Measurements from ENCODE around the gene BLOC1S3. TPM values are rescaled to one million over a fixed set of nuclear protein-coding genes. Genes with fewer than 3 reads are reported as not detected.
"Not testable (repeated sequence)": the region's sequence is repeated elsewhere in the genome, so short reads cannot be mapped to it uniquely, and the experiment has no call there.

The BLOC1S3 gene
- total RNA-seq, 2 experiments from 2014 or later, result 21.9 to 22.8 TPM

DNA sequence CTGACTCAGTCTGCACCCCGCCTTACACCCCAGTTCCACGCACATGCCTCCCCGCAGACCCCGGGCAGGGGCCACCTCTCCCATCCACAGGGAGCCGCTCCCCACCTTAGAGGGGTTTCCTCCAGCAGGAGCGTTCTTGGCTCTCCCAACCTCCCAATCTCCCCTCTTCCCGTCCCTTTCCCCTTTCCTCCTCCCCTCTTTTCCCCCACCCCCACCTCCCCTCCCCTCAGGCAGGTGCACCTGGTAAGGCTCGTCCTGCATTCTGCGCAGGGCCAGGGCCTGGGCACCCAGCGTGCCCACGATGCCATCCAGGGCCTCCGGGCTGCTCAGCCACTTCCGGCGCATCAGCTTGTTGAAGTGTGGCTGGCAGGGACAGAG, 39.4 kb downstream of the BLOC1S3 start:
- POLR2A ChIA-PET, result no interaction called here
- ATAC-seq (ENCODE audit: low read depth) (no peak), DNase-seq (no peak)
- Mint-ChIP-seq H3K36me3 (no peaks in the 10 kb centered on the region), H3K4me3 (no peak overlapping the region), H3K27me3 (peaks cover 58% of the 10 kb centered on the region), H3K27ac (no peak overlapping the region), H3K4me1 (peaks cover 3% of the 10 kb centered on the region), H3K9me3 (no peaks in the 10 kb centered on the region)

DNA sequence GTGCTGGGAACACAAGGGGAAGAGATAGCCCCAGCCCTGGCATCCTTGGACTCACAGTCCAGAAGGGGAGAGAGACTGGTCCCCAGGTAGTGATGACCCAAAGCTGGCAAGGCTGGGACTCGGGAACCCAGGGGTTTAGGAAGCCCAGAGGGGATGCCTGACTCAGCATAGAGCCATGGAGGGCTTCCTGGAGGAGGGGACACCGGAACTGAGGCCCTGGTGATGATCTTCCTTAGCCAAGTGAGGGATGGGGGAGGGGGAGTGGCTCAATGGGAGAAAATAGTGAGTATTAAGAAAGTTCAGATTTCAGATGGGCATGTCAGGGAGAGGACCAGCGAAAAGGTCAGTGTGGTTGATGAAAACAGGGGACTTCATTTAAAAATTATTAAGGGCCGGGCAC, 39.8 kb downstream of the BLOC1S3 start:
- Mint-ChIP-seq H3K27me3 (peaks cover 54% of the 10 kb centered on the region), H3K4me1 (peaks cover 3% of the 10 kb centered on the region), H3K9me3 (no peaks in the 10 kb centered on the region), H3K27ac (no peak overlapping the region), H3K4me3 (no peak overlapping the region), H3K36me3 (no peaks in the 10 kb centered on the region)
- DNase-seq (no peak), ATAC-seq (ENCODE audit: low read depth) (no peak)
- POLR2A ChIA-PET, result no interaction called here

DNA sequence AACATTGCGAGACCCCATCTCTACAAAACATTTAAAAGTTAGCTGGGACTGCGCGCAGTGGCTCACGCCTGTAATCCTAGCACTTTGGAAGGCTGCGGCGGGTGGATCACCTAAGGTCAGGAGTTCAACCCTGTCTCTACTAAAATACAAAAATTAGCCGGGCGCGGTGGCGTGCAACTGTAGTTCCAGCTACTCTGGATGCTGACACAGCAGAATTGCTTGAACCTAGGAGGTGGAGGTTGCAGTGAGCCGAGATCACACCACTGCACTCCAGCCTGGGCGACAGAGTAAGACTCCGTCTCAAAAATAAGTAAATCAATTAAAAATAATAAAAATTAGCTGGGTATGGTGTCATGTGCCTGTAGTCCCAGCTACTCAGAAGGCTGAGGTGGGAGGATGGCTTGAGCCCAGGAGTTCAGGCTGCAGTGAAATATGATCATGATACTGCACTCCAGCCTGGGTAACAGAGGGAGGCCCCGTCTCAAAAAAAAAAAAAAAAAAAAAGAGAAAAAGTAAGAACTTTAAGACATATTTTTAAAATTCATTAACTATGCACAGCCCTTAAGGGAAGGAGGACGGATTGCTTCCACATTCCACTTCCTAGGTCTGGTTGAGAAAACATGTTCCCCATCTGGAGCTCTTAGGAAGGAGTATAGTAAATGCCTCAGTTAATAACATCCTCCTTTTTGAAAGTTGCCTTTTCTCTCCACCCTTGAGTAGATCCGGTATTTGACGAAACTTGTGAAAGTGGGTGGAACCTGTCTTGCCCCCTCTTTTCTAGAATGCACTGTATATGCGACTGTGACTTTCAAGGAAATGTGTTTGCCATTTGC, 40.5 kb downstream of the BLOC1S3 start:
- Mint-ChIP-seq H3K36me3 (no peaks in the 10 kb centered on the region), H3K27me3 (peaks cover 54% of the 10 kb centered on the region), H3K4me1 (peaks cover 3% of the 10 kb centered on the region), H3K9me3 (no peaks in the 10 kb centered on the region), H3K4me3 (no peak overlapping the region), H3K27ac (no peak overlapping the region)
- ATAC-seq (ENCODE audit: low read depth) (no peak), DNase-seq (no peak)
- POLR2A ChIA-PET, result interaction anchor here (0.7 kb wide), 2 partner anchors 19 to 72 kb away, joined by 3 read pairs; no protein-coding TSS in a partner anchor

DNA sequence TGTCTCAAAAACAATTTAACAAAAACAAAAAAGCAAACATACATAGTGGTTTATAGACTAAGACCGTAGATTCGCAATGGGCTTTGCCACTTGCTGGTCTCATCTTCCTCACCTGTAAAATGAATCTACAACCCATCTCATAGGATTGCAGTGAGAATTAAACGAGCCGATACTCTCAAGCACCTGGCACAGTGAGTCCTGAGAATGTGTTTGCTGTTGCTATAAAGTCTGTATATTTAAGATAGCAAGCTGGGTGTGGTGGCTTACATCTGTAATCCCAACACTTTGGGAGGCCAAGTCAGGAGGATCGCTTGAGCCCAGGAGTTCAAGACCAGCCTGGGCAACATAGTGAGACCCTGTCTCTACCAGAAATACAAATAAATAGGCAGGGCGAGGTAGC, 44.1 kb downstream of the BLOC1S3 start:
- Mint-ChIP-seq H3K36me3 (no peaks in the 10 kb centered on the region), H3K4me3 (no peak overlapping the region), H3K4me1 (no peaks in the 10 kb centered on the region), H3K27me3 (peaks cover 29% of the 10 kb centered on the region), H3K27ac (no peak overlapping the region), H3K9me3 (no peaks in the 10 kb centered on the region)
- POLR2A ChIA-PET, result no interaction called here
- ATAC-seq (ENCODE audit: low read depth) (no peak), DNase-seq (no peak)

DNA sequence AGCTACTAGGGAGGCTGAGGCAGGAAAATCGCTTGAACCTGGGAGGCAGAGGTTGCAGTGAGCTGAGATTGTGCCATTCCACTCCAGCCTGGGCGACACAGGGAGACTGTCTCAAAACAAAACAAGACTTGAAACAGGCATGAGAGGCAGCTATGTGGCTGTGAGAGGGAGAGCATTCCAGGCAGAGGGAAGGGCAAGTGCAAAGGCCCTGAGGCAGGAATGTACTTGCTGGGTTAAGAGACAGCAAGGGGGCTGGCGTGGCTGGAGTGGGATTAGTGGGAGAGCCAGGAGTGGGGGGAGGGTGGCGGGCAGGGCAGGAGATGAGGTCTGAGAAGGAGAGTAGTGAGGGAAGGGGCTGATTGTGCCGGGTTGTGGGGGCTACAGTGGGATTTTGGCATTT, 45.3 kb downstream of the BLOC1S3 start:
- H3K4me1 Mint-ChIP-seq, result no peaks in the 10 kb centered on the region
- POLR2A ChIA-PET, result no interaction called here
- no peak overlapping the region for H3K4me3 Mint-ChIP-seq
- H3K36me3 Mint-ChIP-seq, result no peaks in the 10 kb centered on the region
- ATAC-seq (ENCODE audit: low read depth) (no peak), DNase-seq (no peak)
- H3K27me3 Mint-ChIP-seq, result peaks cover 24% of the 10 kb centered on the region
- no peak overlapping the region for H3K27ac Mint-ChIP-seq
- H3K9me3 Mint-ChIP-seq, result no peaks in the 10 kb centered on the region

DNA sequence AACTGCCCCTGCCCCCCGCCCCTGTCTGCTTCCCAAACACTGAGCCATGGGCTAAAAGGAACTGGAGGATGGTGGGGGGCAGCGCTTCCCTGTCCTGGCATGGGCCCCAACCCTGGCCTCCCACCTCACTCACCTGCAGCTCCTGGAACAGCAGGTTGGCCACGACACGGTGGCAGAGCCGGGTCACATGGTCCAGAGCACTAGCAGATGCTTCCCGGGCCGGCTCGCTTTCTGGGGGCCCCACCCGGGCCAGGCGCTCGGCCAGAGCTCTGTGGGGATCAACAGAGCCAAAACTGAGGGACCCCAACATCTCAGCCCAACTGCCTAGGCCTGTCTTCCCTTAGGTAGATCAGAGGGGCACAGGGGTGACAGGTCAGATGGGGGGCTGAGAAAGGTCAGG, 46.1 kb downstream of the BLOC1S3 start:
- Mint-ChIP-seq H3K4me3 (no peak overlapping the region), H3K9me3 (no peaks in the 10 kb centered on the region), H3K4me1 (no peaks in the 10 kb centered on the region), H3K27me3 (peaks cover 22% of the 10 kb centered on the region), H3K36me3 (no peaks in the 10 kb centered on the region), H3K27ac (no peak overlapping the region)
- DNase-seq (no peak), ATAC-seq (ENCODE audit: low read depth) (no peak)
- POLR2A ChIA-PET, result no interaction called here

DNA sequence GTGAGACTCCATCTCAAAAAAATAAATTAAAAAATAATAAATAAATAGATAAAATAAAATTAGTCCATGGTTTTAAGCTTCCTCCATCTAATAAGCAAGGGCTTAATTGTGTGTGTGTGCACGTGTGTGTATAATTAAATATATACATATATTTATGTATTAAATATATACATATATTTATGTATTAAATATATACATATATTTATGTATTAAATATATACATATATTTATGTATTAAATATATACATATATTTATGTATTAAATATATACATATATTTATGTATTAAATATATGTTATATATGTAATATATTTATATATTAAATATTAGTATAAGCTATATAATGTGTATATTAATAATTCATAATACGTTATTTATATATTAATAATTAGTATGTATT, 50.5 kb downstream of the BLOC1S3 start:
- H3K27ac Mint-ChIP-seq; DNase-seq; H3K4me1 Mint-ChIP-seq; H3K4me3 Mint-ChIP-seq; ATAC-seq (ENCODE audit: low read depth); H3K36me3 Mint-ChIP-seq; H3K9me3 Mint-ChIP-seq; POLR2A ChIA-PET: not testable (repeated sequence)
- H3K27me3 Mint-ChIP-seq, result peaks cover 16% of the 10 kb centered on the region

Other genes starting within 250 kb of the BLOC1S3 start
- gene APOC4, start 236.5 kb upstream of the BLOC1S3 start, total RNA-seq, result not detected
- not detected for gene APOC2, start 232.7 kb upstream of the BLOC1S3 start, total RNA-seq
- 10 to 100 TPM; 63.8 to 65.3 TPM for gene CLPTM1, start 223.4 kb upstream of the BLOC1S3 start, total RNA-seq
- 10 to 100 TPM; 20.8 to 24.2 TPM for gene RELB, start 177.3 kb upstream of the BLOC1S3 start, total RNA-seq
- gene CLASRP, start 139.7 kb upstream of the BLOC1S3 start, total RNA-seq, result 100 to 1,000 TPM; 128 to 129 TPM
- gene ZNF296, start 102.3 kb upstream of the BLOC1S3 start, total RNA-seq, result 1 to 10 TPM; 4.8 TPM
- gene GEMIN7, start 99.5 kb upstream of the BLOC1S3 start, total RNA-seq, result 10 to 100 TPM; 24.8 to 26.2 TPM
- gene PPP1R37, start 85.6 kb upstream of the BLOC1S3 start, total RNA-seq, result 10 to 100 TPM; 29.5 to 31.9 TPM
- under 1 TPM; 0.31 to 0.47 TPM for gene NKPD1, start 17.8 kb upstream of the BLOC1S3 start, total RNA-seq
- 10 to 100 TPM; 61.1 to 63.6 TPM for gene TRAPPC6A, start 547 bp upstream of the BLOC1S3 start, total RNA-seq
- gene EXOC3L2, start 66.6 kb downstream of the BLOC1S3 start, total RNA-seq, result not detected
- gene MARK4, start 72.5 kb downstream of the BLOC1S3 start, total RNA-seq, result 10 to 100 TPM; 24.8 to 26.1 TPM
- gene CKM, start 144.1 kb downstream of the BLOC1S3 start, total RNA-seq, result not detected
- not detected for gene KLC3, start 162.0 kb downstream of the BLOC1S3 start, total RNA-seq
- 10 to 100 TPM; 20.0 to 28.2 TPM for gene ERCC2, start 191.8 kb downstream of the BLOC1S3 start, total RNA-seq
- 10 to 100 TPM; 20.2 to 25.7 TPM for gene PPP1R13L, start 226.3 kb downstream of the BLOC1S3 start, total RNA-seq
- gene POLR1G, start 227.9 kb downstream of the BLOC1S3 start, total RNA-seq, result 1 to 10 TPM; 6.0 to 6.3 TPM
- 10 to 100 TPM; 63.1 to 63.3 TPM for gene ERCC1, start 245.1 kb downstream of the BLOC1S3 start, total RNA-seq

All from activated naive CD8-positive, alpha-beta T cell treated with anti-CD3 and anti-CD28 coated beads, Interleukin-2, amount 10 ng/mL, durations not matched to agents 7 days and 5 days (primary cell).